H1 (cell line): ENCODE measurements around the gene CNNM3. TPM values are rescaled to one million over a fixed set of nuclear protein-coding genes. Genes with fewer than 3 reads are reported as not detected.

Source experiments
- CTCF ChIA-PET: fragments of 300-600 bp; sonication (Branson Sonifier 250); formaldehyde crosslinking; loops from one replicate; lab custom pipeline; 2021; ENCODE audit not compliant: partially characterized antibody; lab: Charles Lee
- POLR2A ChIA-PET: fragments of 300-600 bp; sonication (Branson Sonifier 250); formaldehyde crosslinking; loops from one replicate; lab custom pipeline; 2021; ENCODE audit warnings: inconsistent platforms; ENCODE audit not compliant: partially characterized antibody; lab: Charles Lee
- DNase-seq, 2 experiments: peaks; one replicate each; pipeline versions ENCODE4 v3.0.0 to v3.0.0-alpha.2; 2010 to 2022; ENCODE audit warnings: low spot score in 2 of 2, low read depth in 1 of 2, mixed read lengths in 1 of 2
- FAIRE-seq: peaks from 2 replicates; lab custom pipeline; 2011; peaks lifted over from hg19 to GRCh38; lab: Jason Lieb, UNC
- H2AFZ ChIP-seq: 2 replicates; pipeline ENCODE4 v1.8.1; 2012; ENCODE audit warnings: low read length, inconsistent platforms
- H2AK5ac ChIP-seq: 2 replicates; pipeline ENCODE4 v1.6.1; 2013; ENCODE audit warnings: low read depth, low read length
- H2BK120ac ChIP-seq: replicated peaks from 2 replicates; pipeline ENCODE3; 2013; ENCODE audit warnings: low read depth, low read length, inconsistent platforms
- H2BK12ac ChIP-seq: 2 replicates; pipeline ENCODE4 v1.6.1; 2013; ENCODE audit warnings: low read depth, low read length
- H2BK15ac ChIP-seq: 2 replicates; pipeline ENCODE4 v1.6.1; 2013; ENCODE audit warnings: low read length
- H2BK20ac ChIP-seq: 2 replicates; pipeline ENCODE4 v1.6.1; 2013; ENCODE audit warnings: low read length
- H2BK5ac ChIP-seq: 2 replicates; pipeline ENCODE4 v1.6.1; 2013; ENCODE audit warnings: low read depth, low read length
- H3K14ac ChIP-seq: 2 replicates; pipeline ENCODE4 v1.6.1; 2013; ENCODE audit warnings: inconsistent platforms; ENCODE audit not compliant: insufficient read length
- H3K18ac ChIP-seq: 2 replicates; pipeline ENCODE4 v1.6.1; 2013; ENCODE audit warnings: low read length; ENCODE audit errors: extremely low read depth
- H3K23ac ChIP-seq: 2 replicates; pipeline ENCODE4 v1.6.1; 2013; ENCODE audit warnings: inconsistent platforms; ENCODE audit not compliant: insufficient read length
- H3K23me2 ChIP-seq: 2 replicates; pipeline ENCODE4 v1.6.1; 2013; ENCODE audit warnings: low read depth, low read length
- H3K27ac ChIP-seq: 2 replicates; pipeline ENCODE4 v1.6.1; 2011; ENCODE audit warnings: low read depth, low read length, inconsistent platforms
- H3K27me3 ChIP-seq, 4 experiments: replicated peaks in 1 of 4; 1 replicate in 1 of 4; 2 replicates in 3 of 4; pipeline versions ENCODE4 v1.6.1 to v1.8.1; 2011 to 2013; ENCODE audit warnings: low read length in 3 of 4, mild to moderate bottlenecking in 3 of 4, inconsistent platforms in 2 of 4, mixed read lengths in 2 of 4, moderate library complexity in 1 of 4; ENCODE audit not compliant: control insufficient read depth in 3 of 4, insufficient read depth in 3 of 4; ENCODE audit errors: extremely low read depth in 1 of 4
- H3K36me3 ChIP-seq, 4 experiments: 2 replicates each; pipeline versions ENCODE4 v1.6.1 to v1.8.1; 2011 to 2013; ENCODE audit warnings: mild to moderate bottlenecking in 4 of 4, low read length in 3 of 4, moderate library complexity in 2 of 4, control low read depth in 1 of 4, inconsistent platforms in 1 of 4; ENCODE audit not compliant: insufficient read depth in 4 of 4, control insufficient read depth in 2 of 4
- H3K4ac ChIP-seq: replicated peaks from 2 replicates; pipeline ENCODE3; 2013; ENCODE audit warnings: low read length, low read depth, mixed read lengths, inconsistent platforms; ENCODE audit not compliant: insufficient read length
- H3K4me1 ChIP-seq, 4 experiments: replicated peaks in 1 of 4; 1 replicate in 1 of 4; 2 replicates in 3 of 4; pipeline versions ENCODE4 v1.6.1 to v1.8.1; 2011 to 2013; ENCODE audit warnings: low read length in 3 of 4, inconsistent platforms in 2 of 4, mixed read lengths in 1 of 4; ENCODE audit not compliant: insufficient read depth in 4 of 4, control insufficient read depth in 3 of 4
- H3K4me2 ChIP-seq, 2 experiments: 2 replicates each; pipeline versions ENCODE4 v1.6.1 to v1.8.1; 2011 to 2013; ENCODE audit warnings: low read depth in 2 of 2, low read length in 2 of 2, control low read depth in 1 of 2, inconsistent platforms in 1 of 2, mild to moderate bottlenecking in 1 of 2; ENCODE audit not compliant: insufficient read depth in 1 of 2
- H3K4me3 ChIP-seq, 4 experiments: fragments of 200-600, 300-600 bp in 1 of 4; sonication (generic), shearing (Covaris generic), sonication (Bioruptor Twin) in 1 of 4; 2 replicates each; pipeline versions ENCODE4 v1.5.1 to v1.8.1; 2011 to 2016; ENCODE audit warnings: low read length in 4 of 4, low read depth in 3 of 4, control low read depth in 2 of 4, inconsistent platforms in 2 of 4, mild to moderate bottlenecking in 2 of 4, mixed read lengths in 1 of 4, moderate library complexity in 1 of 4; ENCODE audit not compliant: insufficient read depth in 2 of 4; ENCODE audit errors: extremely low read depth in 1 of 4
- H3K56ac ChIP-seq: replicated peaks from 2 replicates; pipeline ENCODE3; 2013; ENCODE audit warnings: low read depth, mild to moderate bottlenecking, mixed read lengths, low read length, inconsistent platforms; ENCODE audit not compliant: insufficient read length
- H3K79me1 ChIP-seq: 2 replicates; pipeline ENCODE4 v1.6.1; 2013; ENCODE audit warnings: low read depth, low read length, control low read depth
- H3K79me2 ChIP-seq, 2 experiments: 2 replicates each; pipeline versions ENCODE4 v1.6.1 to v1.8.1; 2012 to 2013; ENCODE audit warnings: low read length in 2 of 2, mild to moderate bottlenecking in 2 of 2, inconsistent platforms in 1 of 2; ENCODE audit not compliant: insufficient read depth in 2 of 2, control insufficient read depth in 1 of 2
- H3K9ac ChIP-seq, 4 experiments: replicated peaks in 1 of 4; 1 replicate in 1 of 4; 2 replicates in 3 of 4; pipeline versions ENCODE4 v1.6.1 to v1.8.1; 2011 to 2013; ENCODE audit warnings: low read depth in 3 of 4, low read length in 3 of 4, control low read depth in 2 of 4, mild to moderate bottlenecking in 2 of 4, moderate library complexity in 2 of 4, inconsistent platforms in 1 of 4; ENCODE audit errors: extremely low read depth in 1 of 4
- H3K9me3 ChIP-seq, 2 experiments: 2 replicates each; pipeline versions ENCODE4 v1.6.1 to v1.8.1; 2012 to 2013; ENCODE audit warnings: mild to moderate bottlenecking in 2 of 2, moderate library complexity in 2 of 2, control low read depth in 1 of 2, inconsistent platforms in 1 of 2, low read depth in 1 of 2, low read length in 1 of 2, mixed read lengths in 1 of 2; ENCODE audit not compliant: insufficient read depth in 2 of 2
- H4K20me1 ChIP-seq, 2 experiments: replicated peaks in 1 of 2; 2 replicates each; pipeline versions ENCODE3 to v1.8.1; 2011 to 2013; ENCODE audit warnings: inconsistent platforms in 2 of 2, low read length in 2 of 2, mild to moderate bottlenecking in 1 of 2; ENCODE audit not compliant: insufficient read depth in 2 of 2, control insufficient read depth in 1 of 2
- H4K5ac ChIP-seq: 2 replicates; pipeline ENCODE4 v1.6.1; 2013; ENCODE audit warnings: low read length, low read depth, mixed read lengths, inconsistent platforms; ENCODE audit not compliant: insufficient read length
- H4K8ac ChIP-seq: 2 replicates; pipeline ENCODE4 v1.8.0; 2013; ENCODE audit warnings: mild to moderate bottlenecking, moderate library complexity, low read length, inconsistent platforms; ENCODE audit not compliant: insufficient read depth; ENCODE audit errors: extremely low read depth
- H4K91ac ChIP-seq: replicated peaks from 2 replicates; pipeline ENCODE3; 2013; ENCODE audit warnings: low read length, mixed read lengths, inconsistent platforms; ENCODE audit not compliant: insufficient read length
- E2F6 ChIP-seq: IDR thresholded peaks from 2 replicates; pipeline ENCODE4 v1.6.1; 2012; ENCODE audit warnings: inconsistent platforms
- KDM4A ChIP-seq: IDR thresholded peaks from one replicate; pipeline ENCODE4 v1.7.1; 2012; ENCODE audit warnings: low read depth, mild to moderate bottlenecking, moderate library complexity, low read length, inconsistent platforms; ENCODE audit not compliant: severe bottlenecking
- MAX ChIP-seq: IDR thresholded peaks from 2 replicates; pipeline ENCODE4 v1.6.1; 2012; ENCODE audit warnings: inconsistent platforms
- POLR2A ChIP-seq, 2 experiments: IDR thresholded peaks; 1 replicate in 1 of 2; 2 replicates in 1 of 2; pipeline ENCODE4 v1.6.1; 2011; ENCODE audit warnings: low read depth in 2 of 2, low read length in 2 of 2, mild to moderate bottlenecking in 2 of 2; ENCODE audit errors: control extremely low read depth in 1 of 2
- POLR2AphosphoS5 ChIP-seq: IDR thresholded peaks from 2 replicates; pipeline ENCODE4 v1.6.1; 2011; ENCODE audit warnings: low read depth, low read length
- POU5F1 ChIP-seq: IDR thresholded peaks from 2 replicates; pipeline ENCODE4 v1.6.1; 2011; ENCODE audit warnings: low read depth, mild to moderate bottlenecking, low read length, moderate library complexity
- RBBP5 ChIP-seq: IDR thresholded peaks from 2 replicates; pipeline ENCODE4 v1.7.1; 2012; ENCODE audit warnings: low read depth, mild to moderate bottlenecking, inconsistent platforms, low read length, moderate library complexity, borderline replicate concordance
- SAP30 ChIP-seq: fragments of 300-600 bp; sonication (generic); IDR thresholded peaks from 2 replicates; pipeline ENCODE4 v1.7.1; 2012; ENCODE audit warnings: low read length, moderate library complexity, mild to moderate bottlenecking, inconsistent platforms; ENCODE audit not compliant: insufficient read depth, insufficient replicate concordance
- SP4 ChIP-seq: IDR thresholded peaks from 2 replicates; pipeline ENCODE4 v1.6.1; 2012; ENCODE audit warnings: low read length, inconsistent platforms
- TAF7 ChIP-seq: optimal IDR thresholded peaks from 2 replicates; pipeline ENCODE3; 2011; ENCODE audit warnings: low read depth, mild to moderate bottlenecking, inconsistent platforms, low read length, moderate library complexity, borderline replicate concordance
- WGBS, 2 experiments: shearing (Covaris generic) in 1 of 2; methylation state at CpG; one replicate each; pipeline versions ENCODE4 v1.1.6 to v1.1.7; 2013 to 2015; ENCODE audit warnings: low lambda C conversion rate in 2 of 2, mixed read lengths in 2 of 2, inconsistent platforms in 1 of 2, low coverage in 1 of 2, missing lambda C conversion rate in 1 of 2; ENCODE audit not compliant: insufficient replicate concordance in 2 of 2, insufficient coverage in 1 of 2, insufficient read length in 1 of 2; ENCODE audit errors: extremely low coverage in 1 of 2, missing lambda C conversion rate in 1 of 2; 5-methylcytosine and 5-hydroxymethylcytosine counted together
- polyA plus RNA-seq, 7 experiments: library from polyadenylated mRNA; depleted of rRNA in 3 of 7; stranded (reverse) in 5 of 7; unstranded in 2 of 7; fragments of >200 nt in 5 of 7; fragments of 200-250 nt in 2 of 7; gene quantifications; 1 replicate in 5 of 7; 2 replicates in 1 of 7; 4 replicates in 1 of 7; pipeline versions ENCODE4 v1.2.1 to v1.2.3, GENCODE V29; 2011 to 2013; ENCODE audit warnings: missing spikeins in 2 of 7, mixed read lengths in 2 of 7
- total RNA-seq: library from RNA; stranded (reverse); fragmentation: NEBNext Ultra II Directional; extraction: Animal tissue kit (Norgen Biotek cat#: 25700); gene quantifications from 2 replicates; pipeline ENCODE4 v1.2.1, GENCODE V29; 2021

Gene CNNM3
- total and polyA plus RNA-seq, 2 of the 8 experiments (the other 6 are each of a cell fraction or from before 2014, with no cell fraction given), result 29.1 to 29.2 TPM

GRCh38 chr2:96815326-96816126 is 542 bp upstream of the CNNM3 start:
- 5% methylated on average over 32 of the region's 60 CpGs; no CpG with 5 or more reads in 1 of the 2 experiments for WGBS, 2 experiments
- no peak overlapping the region for H2AK5ac ChIP-seq
- POLR2A ChIA-PET, result interaction anchor here (0.8 to 1.7 kb wide), 8 partner anchors 8 to 58 kb away, joined by 3 to 11 read pairs (median 4); partner anchors contain the start of genes ANKRD39 and CNNM4
- CTCF ChIA-PET, result interaction anchor here (0.5 to 5.3 kb wide), 7 partner anchors 11 to 159 kb away, joined by 3 to 30 read pairs (median 4); partner anchors contain the start of gene CNNM4
- H4K8ac ChIP-seq, result peak overlapping the region; percentile 31; the same call in 1 of the 2 replicates
- H3K23ac ChIP-seq, result no peak overlapping the region
- no peak overlapping the region for H2BK120ac ChIP-seq
- peak overlapping the region; percentile 92 to 98 for H3K4me2 ChIP-seq
- peak overlapping the region; percentile 60 for H2AFZ ChIP-seq
- H3K79me1 ChIP-seq, result peaks cover 28% of the 10 kb centered on the region
- peaks cover 0 to 20% (median 16%) of the 10 kb centered on the region in 4 experiments; a peak in 6 of 7 replicates for H3K4me1 ChIP-seq
- DNase-seq (no peak), FAIRE-seq (no peak)
- no peak overlapping the region for H3K14ac ChIP-seq
- H3K36me3 ChIP-seq, result peaks cover 0 to 10% (median 0%) of the 10 kb centered on the region in 4 experiments; a peak in 2 of 8 replicates
- H2BK20ac ChIP-seq, result no peak overlapping the region
- H3K56ac ChIP-seq, result peak overlapping the region; percentile 10
- no peak overlapping the region for H2BK5ac ChIP-seq
- peaks cover 17% of the 10 kb centered on the region for H3K23me2 ChIP-seq
- peak overlapping the region; percentile 65 to 89 (median 71) for H3K4me3 ChIP-seq
- no peak overlapping the region for H2BK15ac ChIP-seq
- H3K9ac ChIP-seq, result peak overlapping the region in 1 of 4 experiments; percentile 22; a peak in 1 of 7 replicates
- TF ChIP-seq POLR2A (IDR thresholded peaks at IDR 0.05; ENCODE audit: control extremely low read depth in 1 of 2, low read depth in 2 of 2, low read length in 2 of 2) (0 out of 3 replicates have a peak, but pooled peaks of 1 of the 2 experiments have one; percentile 9), MAX (peak; percentile 79), SAP30 (peak; percentile 57), E2F6 (peak; percentile 82), POU5F1 (no peak), TAF7 (peak; percentile 48), POLR2AphosphoS5 (0 out of 2 replicates have a peak, but pooled peaks have one; percentile 3), SP4 (no peak), KDM4A (peak; percentile 45), RBBP5 (peak; percentile 0; the same call in 1 of the 2 replicates)
- H3K27ac ChIP-seq, result no peak overlapping the region
- H4K91ac ChIP-seq, result no peak overlapping the region
- no peaks in the 10 kb centered on the region for H3K9me3 ChIP-seq
- H2BK12ac ChIP-seq, result no peak overlapping the region
- H3K4ac ChIP-seq, result no peak overlapping the region
- H4K20me1 ChIP-seq, result peaks cover 13 to 23% of the 10 kb centered on the region in 2 experiments
- no peak overlapping the region; the same call in 1 of the 2 replicates for H3K18ac ChIP-seq
- no peak overlapping the region for H4K5ac ChIP-seq
- H3K79me2 ChIP-seq, result peaks cover 3 to 35% of the 10 kb centered on the region in 2 experiments; a peak in 3 of 4 replicates
- no peaks in the 10 kb centered on the region; a peak in 1 of 7 replicates for H3K27me3 ChIP-seq
